ENCODE results near the gene SKAP1. TPM values are rescaled to one million over a fixed set of nuclear protein-coding genes. Genes with fewer than 3 reads are reported as not detected.

Gene SKAP1
- total RNA-seq, 4 donors from 2014 or later = 1.1 to 12.1 (median 1.8) TPM; not detected in 1

GRCh38 chr17:48330421-48330820, 99.6 kb downstream of the SKAP1 start:
- Histone ChIP-seq H3K36me3 (no peaks in the 10 kb centered on the region), H3K9me3 (no peaks in the 10 kb centered on the region), H3K27ac (no peak overlapping the region), H3K4me3 (no peak overlapping the region), H3K27me3 (peaks cover 90% of the 10 kb centered on the region), H3K4me1 (no peaks in the 10 kb centered on the region)
- TF ChIP-seq POLR2AphosphoS5 (IDR thresholded peaks at IDR 0.05) = no peak
- no peak for TF ChIP-seq EP300 (IDR thresholded peaks at IDR 0.05)
- no peak for TF ChIP-seq CTCF (IDR thresholded peaks at IDR 0.05)
- no peak for TF ChIP-seq POLR2A (IDR thresholded peaks at IDR 0.05)
- ATAC-seq = no peak
- WGBS, 2 donors (ENCODE audit: low coverage in 1 of 2) = 38 to 67% methylated on average over 2 to 3 of the region's 3 CpGs

- no peak overlapping the region for H3K4me3 ChIP-seq
Measured at GRCh38 chr17:48328457-48328856, 101.6 kb downstream of the SKAP1 start.

GRCh38 chr17:48326310-48326709, 103.7 kb downstream of the SKAP1 start:
- ATAC-seq = no peak
- Histone ChIP-seq H3K9me3 (no peaks in the 10 kb centered on the region), H3K4me1 (no peaks in the 10 kb centered on the region), H3K4me3 (no peak overlapping the region), H3K27ac (no peak overlapping the region), H3K27me3 (peaks cover 61% of the 10 kb centered on the region), H3K36me3 (no peaks in the 10 kb centered on the region)
- TF ChIP-seq POLR2A (IDR thresholded peaks at IDR 0.05) (no peak), EP300 (IDR thresholded peaks at IDR 0.05) (no peak), CTCF (IDR thresholded peaks at IDR 0.05) (no peak), POLR2AphosphoS5 (IDR thresholded peaks at IDR 0.05) (no peak)
- WGBS, 2 donors (ENCODE audit: low coverage in 1 of 2) = 46 to 63% methylated on average over 2 of the region's 2 CpGs

More at GRCh38 chr17:48328457-48328856, 101.6 kb downstream of the SKAP1 start:
- H3K27me3 ChIP-seq = peaks cover 71% of the 10 kb centered on the region
- no peak for TF ChIP-seq POLR2A (IDR thresholded peaks at IDR 0.05)
- no peak for TF ChIP-seq CTCF (IDR thresholded peaks at IDR 0.05)
- no peak for TF ChIP-seq EP300 (IDR thresholded peaks at IDR 0.05)
- TF ChIP-seq POLR2AphosphoS5 (IDR thresholded peaks at IDR 0.05) = no peak
- H3K9me3 ChIP-seq = no peaks in the 10 kb centered on the region
- ATAC-seq = no peak
- H3K27ac ChIP-seq = no peak overlapping the region
- WGBS, 2 donors (ENCODE audit: low coverage in 1 of 2) = 33 to 89% methylated on average over 1 of the region's 1 CpG
- no peaks in the 10 kb centered on the region for H3K4me1 ChIP-seq
- H3K36me3 ChIP-seq = no peaks in the 10 kb centered on the region

- no peaks in the 10 kb centered on the region for H3K9me3 ChIP-seq
- H3K27ac ChIP-seq = no peak overlapping the region
- ATAC-seq = no peak
- H3K36me3 ChIP-seq = no peaks in the 10 kb centered on the region
- no peaks in the 10 kb centered on the region for H3K4me1 ChIP-seq
- no peak overlapping the region for H3K4me3 ChIP-seq
- H3K27me3 ChIP-seq = peaks cover 45% of the 10 kb centered on the region
- TF ChIP-seq EP300 (IDR thresholded peaks at IDR 0.05) (no peak), POLR2A (IDR thresholded peaks at IDR 0.05) (no peak), POLR2AphosphoS5 (IDR thresholded peaks at IDR 0.05) (no peak), CTCF (IDR thresholded peaks at IDR 0.05) (no peak)
Measured at GRCh38 chr17:48322060-48322459, 108.0 kb downstream of the SKAP1 start.

GRCh38 chr17:48317732-48318131, 112.3 kb downstream of the SKAP1 start:
- TF ChIP-seq CTCF (IDR thresholded peaks at IDR 0.05) = no peak
- no peak for TF ChIP-seq POLR2A (IDR thresholded peaks at IDR 0.05)
- TF ChIP-seq EP300 (IDR thresholded peaks at IDR 0.05) = no peak
- no peak for TF ChIP-seq POLR2AphosphoS5 (IDR thresholded peaks at IDR 0.05)
- peaks cover 70% of the 10 kb centered on the region for H3K27me3 ChIP-seq
- H3K4me3 ChIP-seq = no peak overlapping the region
- H3K36me3 ChIP-seq = no peaks in the 10 kb centered on the region
- H3K27ac ChIP-seq = no peak overlapping the region
- no peak for ATAC-seq
- H3K9me3 ChIP-seq = no peaks in the 10 kb centered on the region
- no peaks in the 10 kb centered on the region for H3K4me1 ChIP-seq
- WGBS, 2 donors (ENCODE audit: low coverage in 1 of 2) = 88 to 100% methylated on average over 1 of the region's 1 CpG

All from gastroesophageal sphincter (tissue), 4 donors.